Activated CD8-positive, alpha-beta T cell treated with anti-CD3 and anti-CD28 coated beads for 36 hours (primary cell): ENCODE data around the gene CDK8. TPM values are rescaled to one million over a fixed set of nuclear protein-coding genes. Genes with fewer than 3 reads are reported as not detected.

Source experiments
- ATAC-seq: fragments of 200-7000 bp; cut with Tn5 transposase; one replicate; pipeline ENCODE4 v1.10.0; 2021; ENCODE audit warnings: mild to moderate bottlenecking, moderate library complexity
- CTCF ChIA-PET: fragments of 350-600 bp; sonication (Branson Sonifier 250); formaldehyde crosslinking; loops from one replicate; lab custom pipeline; 2021; ENCODE audit warnings: antibody characterized with exemption; lab: Charles Lee
- POLR2A ChIA-PET: fragments of 350-600 bp; sonication (Branson Sonifier 250); formaldehyde crosslinking; loops from one replicate; lab custom pipeline; 2021; ENCODE audit warnings: antibody characterized with exemption; lab: Charles Lee
- DNase-seq: peaks from one replicate; pipeline ENCODE4 v3.0.0-alpha.2; 2020
- H3K27ac Mint-ChIP-seq: one replicate; pipeline ENCODE4 v1.8.0; 2021; ENCODE audit warnings: mild to moderate bottlenecking, mixed read lengths
- H3K27me3 Mint-ChIP-seq: one replicate; pipeline ENCODE4 v1.8.0; 2021; ENCODE audit warnings: mixed read lengths
- H3K36me3 Mint-ChIP-seq: one replicate; pipeline ENCODE4 v1.8.0; 2021; ENCODE audit warnings: low read depth, mixed read lengths
- H3K4me1 Mint-ChIP-seq: one replicate; pipeline ENCODE4 v1.8.0; 2021; ENCODE audit warnings: low read depth, mixed read lengths
- H3K4me3 Mint-ChIP-seq: one replicate; pipeline ENCODE4 v1.8.0; 2021; ENCODE audit warnings: mild to moderate bottlenecking, moderate library complexity, mixed read lengths
- H3K9me3 Mint-ChIP-seq: one replicate; pipeline ENCODE4 v1.8.0; 2021; ENCODE audit warnings: mixed read lengths
- intact Hi-C: fragments of 100-400 bp; cut with micrococcal nuclease; formaldehyde crosslinking; loops from one replicate; pipeline ENCODE4 v1.10.0; 2022
- total RNA-seq, 2 experiments: library from RNA; stranded (reverse); gene quantifications; one replicate each; pipeline ENCODE4 v1.2.3, GENCODE V29; 2021
- TF ChIP-seq, protein P1 (sequence below): fragments of 200-600 bp; IDR thresholded peaks from one replicate; pipeline ENCODE4 v1.8.0; 2022; ENCODE audit warnings: antibody characterized with exemption, mild to moderate bottlenecking

Gene CDK8
- total RNA-seq, 2 experiments from 2014 or later: 19.7 to 20.0 TPM

DNA sequence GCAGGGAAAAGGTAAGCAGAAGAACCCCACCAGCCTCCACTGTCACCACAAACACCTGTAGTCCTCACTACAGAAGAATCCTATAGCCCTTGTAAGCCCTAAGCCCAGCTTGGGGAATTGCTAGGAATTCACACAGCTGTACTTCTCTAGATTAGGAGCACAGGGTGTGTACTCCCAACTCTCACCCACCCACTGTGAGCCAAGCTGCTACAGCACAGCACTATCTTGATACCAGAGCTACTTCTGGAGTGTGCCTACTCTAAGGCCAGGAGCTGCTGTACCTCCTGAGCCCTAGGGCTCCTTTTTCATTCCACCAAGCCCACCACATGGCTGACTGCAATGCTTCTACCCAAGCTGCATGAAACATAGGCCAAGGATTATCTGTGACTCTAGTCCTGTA is 181.2 kb downstream of the CDK8 start:
- DNase-seq (no peak), ATAC-seq (no peak)
- TF ChIP-seq, protein P1, sequence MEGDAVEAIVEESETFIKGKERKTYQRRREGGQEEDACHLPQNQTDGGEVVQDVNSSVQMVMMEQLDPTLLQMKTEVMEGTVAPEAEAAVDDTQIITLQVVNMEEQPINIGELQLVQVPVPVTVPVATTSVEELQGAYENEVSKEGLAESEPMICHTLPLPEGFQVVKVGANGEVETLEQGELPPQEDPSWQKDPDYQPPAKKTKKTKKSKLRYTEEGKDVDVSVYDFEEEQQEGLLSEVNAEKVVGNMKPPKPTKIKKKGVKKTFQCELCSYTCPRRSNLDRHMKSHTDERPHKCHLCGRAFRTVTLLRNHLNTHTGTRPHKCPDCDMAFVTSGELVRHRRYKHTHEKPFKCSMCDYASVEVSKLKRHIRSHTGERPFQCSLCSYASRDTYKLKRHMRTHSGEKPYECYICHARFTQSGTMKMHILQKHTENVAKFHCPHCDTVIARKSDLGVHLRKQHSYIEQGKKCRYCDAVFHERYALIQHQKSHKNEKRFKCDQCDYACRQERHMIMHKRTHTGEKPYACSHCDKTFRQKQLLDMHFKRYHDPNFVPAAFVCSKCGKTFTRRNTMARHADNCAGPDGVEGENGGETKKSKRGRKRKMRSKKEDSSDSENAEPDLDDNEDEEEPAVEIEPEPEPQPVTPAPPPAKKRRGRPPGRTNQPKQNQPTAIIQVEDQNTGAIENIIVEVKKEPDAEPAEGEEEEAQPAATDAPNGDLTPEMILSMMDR: no peak
- no peaks in the 10 kb centered on the region for H3K36me3 Mint-ChIP-seq
- intact Hi-C loops: no loop called here
- no peaks in the 10 kb centered on the region for H3K4me1 Mint-ChIP-seq
- no peak overlapping the region for H3K27ac Mint-ChIP-seq
- ChIA-PET CTCF (interaction anchor here (1.9 kb wide), 1 partner anchor 250 kb away, joined by 5 read pairs; no protein-coding TSS in a partner anchor), POLR2A (no interaction called here)
- H3K4me3 Mint-ChIP-seq: no peak overlapping the region
- peaks cover 27% of the 10 kb centered on the region for H3K9me3 Mint-ChIP-seq
- H3K27me3 Mint-ChIP-seq: peaks cover 5% of the 10 kb centered on the region

DNA sequence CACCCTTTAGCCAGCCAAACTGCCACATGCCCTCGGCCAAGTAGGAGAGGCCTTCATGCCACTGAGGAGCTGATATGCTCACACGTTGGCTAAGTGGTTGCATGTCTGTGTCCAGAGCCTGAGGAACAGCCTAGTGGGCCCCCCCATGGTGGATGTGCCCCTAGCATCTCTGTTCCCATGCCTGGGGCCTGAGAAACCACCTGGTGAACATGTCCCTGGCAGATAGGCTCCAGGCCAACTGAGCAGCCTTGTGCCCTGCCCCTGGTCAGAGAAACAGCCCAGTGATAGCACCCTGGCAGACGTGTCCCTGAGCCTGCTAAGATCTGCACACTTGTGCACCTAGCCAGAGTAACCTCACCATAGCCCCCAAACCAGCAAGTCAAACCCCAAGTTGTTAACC is 181.7 kb downstream of the CDK8 start:
- peaks cover 27% of the 10 kb centered on the region for H3K9me3 Mint-ChIP-seq
- H3K27ac Mint-ChIP-seq: no peak overlapping the region
- POLR2A ChIA-PET: no interaction called here
- peaks cover 5% of the 10 kb centered on the region for H3K27me3 Mint-ChIP-seq
- H3K4me3 Mint-ChIP-seq: no peak overlapping the region
- no peaks in the 10 kb centered on the region for H3K4me1 Mint-ChIP-seq
- CTCF ChIA-PET: interaction anchor here (1.9 kb wide), 1 partner anchor 251 kb away, joined by 5 read pairs; no protein-coding TSS in a partner anchor
- intact Hi-C loops: no loop called here
- TF ChIP-seq, protein P1: no peak
- H3K36me3 Mint-ChIP-seq: no peaks in the 10 kb centered on the region
- DNase-seq (no peak), ATAC-seq (no peak)

DNA sequence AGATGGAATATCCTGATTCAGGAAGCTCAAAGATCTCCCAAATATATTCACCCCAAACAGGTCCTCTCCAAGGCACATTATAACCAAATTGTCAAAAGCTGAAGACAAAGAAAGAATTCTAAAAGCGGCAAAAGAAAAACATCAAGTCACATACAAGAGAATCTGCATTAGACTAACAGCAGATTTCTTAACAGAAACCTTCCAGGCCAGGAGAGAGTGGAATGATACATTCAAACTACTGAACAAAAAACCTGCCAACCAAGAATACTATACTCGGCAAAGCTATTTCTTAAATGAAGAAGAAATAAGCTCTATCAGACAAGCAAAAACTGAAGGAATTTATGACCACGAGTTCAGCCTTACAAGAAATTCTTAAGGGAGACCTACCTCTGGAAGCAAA is 183.0 kb downstream of the CDK8 start:
- Mint-ChIP-seq H3K4me3 (no peak overlapping the region), H3K9me3 (peaks cover 27% of the 10 kb centered on the region), H3K27ac (no peak overlapping the region), H3K27me3 (peaks cover 5% of the 10 kb centered on the region), H3K36me3 (no peaks in the 10 kb centered on the region), H3K4me1 (no peaks in the 10 kb centered on the region)
- no peak for DNase-seq
- ChIA-PET CTCF (interaction anchor here (0.9 to 1.9 kb wide), 3 partner anchors 36 to 261 kb away, joined by 3 to 5 read pairs (median 3); no protein-coding TSS in a partner anchor), POLR2A (interaction anchor here (0.7 kb wide), 2 partner anchors 76 to 209 kb away, joined by 3 read pairs; no protein-coding TSS in a partner anchor)
- intact Hi-C loops: no loop called here
- no peak for ATAC-seq
- TF ChIP-seq, protein P1: no peak

DNA sequence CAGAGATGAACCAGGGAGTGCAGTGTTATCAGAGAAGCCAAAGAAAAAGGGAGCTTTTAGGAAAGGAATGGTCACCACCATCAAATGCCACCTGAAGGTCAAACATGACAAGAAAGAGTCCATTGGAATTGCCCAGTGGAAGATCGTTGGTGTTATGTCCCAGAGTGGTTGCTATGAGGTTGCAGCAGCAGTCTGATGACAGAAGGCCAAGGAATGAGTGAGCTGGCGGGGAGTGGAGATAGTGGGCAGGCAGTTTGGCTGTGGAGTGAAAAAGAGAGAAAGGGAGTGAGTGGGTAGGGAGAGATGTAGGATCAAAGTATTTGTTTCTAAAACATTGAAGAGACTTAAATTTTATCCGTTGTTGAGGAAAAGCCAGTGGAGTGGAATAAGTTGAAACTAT is 186.2 kb downstream of the CDK8 start:
- H3K9me3 Mint-ChIP-seq: peaks cover 24% of the 10 kb centered on the region
- TF ChIP-seq, protein P1: no peak
- no peaks in the 10 kb centered on the region for H3K4me1 Mint-ChIP-seq
- ChIA-PET CTCF (interaction anchor here (1.0 kb wide), 1 partner anchor 19 kb away, joined by 4 read pairs; no protein-coding TSS in a partner anchor), POLR2A (no interaction called here)
- no peak for DNase-seq
- intact Hi-C loops: no loop called here
- H3K36me3 Mint-ChIP-seq: no peaks in the 10 kb centered on the region
- H3K27me3 Mint-ChIP-seq: no peaks in the 10 kb centered on the region
- no peak overlapping the region for H3K27ac Mint-ChIP-seq
- ATAC-seq: no peak
- no peak overlapping the region for H3K4me3 Mint-ChIP-seq

DNA sequence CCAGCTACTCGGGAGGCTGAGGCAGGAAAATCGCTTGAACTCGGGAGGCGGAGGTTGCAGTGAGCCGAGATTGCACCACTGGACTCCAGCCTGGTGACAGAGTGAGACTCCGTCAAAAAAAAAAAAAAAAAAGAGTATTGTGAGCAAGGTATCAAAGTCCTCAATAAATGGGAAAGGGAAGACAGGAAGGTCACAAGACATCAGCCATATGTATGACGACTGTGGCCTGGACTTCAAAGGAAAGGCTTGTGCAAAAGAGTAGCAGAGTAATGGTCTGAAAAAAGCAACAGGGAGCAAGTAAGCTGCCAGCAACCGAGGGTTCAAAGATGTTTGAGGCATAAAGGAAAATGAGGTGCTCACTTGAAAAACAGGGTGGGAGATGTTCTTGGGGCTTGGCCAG is 187.5 kb downstream of the CDK8 start:
- ChIA-PET POLR2A (no interaction called here), CTCF (no interaction called here)
- no peaks in the 10 kb centered on the region for H3K4me1 Mint-ChIP-seq
- H3K36me3 Mint-ChIP-seq: no peaks in the 10 kb centered on the region
- DNase-seq: no peak
- H3K4me3 Mint-ChIP-seq: no peak overlapping the region
- H3K27me3 Mint-ChIP-seq: peaks cover 3% of the 10 kb centered on the region
- no peak overlapping the region for H3K27ac Mint-ChIP-seq
- peaks cover 14% of the 10 kb centered on the region for H3K9me3 Mint-ChIP-seq
- intact Hi-C loops: no loop called here
- ATAC-seq: no peak
- TF ChIP-seq, protein P1: no peak
